Stimulated activated memory B cell treated with anti-CD40 and anti-IgM and Interleukin-4, amounts not matched to agents 10 μg/mL and 1 μg/mL and 100 μg/mL, for 72 hours (primary cell): Measurements from ENCODE around the gene MYL3.
A peak's percentile ranks its signal among the peaks of the same experiment; 100 is the strongest.

Experiments
- ATAC-seq: fragments of 150-1000 bp; cut with Tn5 transposase; 2 replicates; pipeline ENCODE4 v1.10.0; 2021
- H3K27ac Mint-ChIP-seq: one replicate; pipeline ENCODE4 v1.8.0; 2022; ENCODE audit warnings: mild to moderate bottlenecking, mixed read lengths
- H3K27me3 Mint-ChIP-seq: one replicate; pipeline ENCODE4 v1.8.0; 2022; ENCODE audit warnings: mixed read lengths
- H3K36me3 Mint-ChIP-seq: one replicate; pipeline ENCODE4 v1.8.0; 2022; ENCODE audit warnings: mixed read lengths
- H3K4me1 Mint-ChIP-seq: one replicate; pipeline ENCODE4 v1.8.0; 2022; ENCODE audit warnings: mixed read lengths
- H3K4me3 Mint-ChIP-seq: one replicate; pipeline ENCODE4 v1.8.0; 2022; ENCODE audit warnings: mild to moderate bottlenecking, moderate library complexity, mixed read lengths
- H3K9me3 Mint-ChIP-seq: one replicate; pipeline ENCODE4 v1.8.0; 2022; ENCODE audit warnings: mixed read lengths

The MYL3 gene

GRCh38 chr3:46903341-46904302 is 40.4 kb upstream of the MYL3 start:
- no peaks in the 10 kb centered on the region for H3K9me3 Mint-ChIP-seq
- peaks cover 6% of the 10 kb centered on the region for H3K4me1 Mint-ChIP-seq
- ATAC-seq: no peak
- H3K27me3 Mint-ChIP-seq: peaks cover 8% of the 10 kb centered on the region
- no peak overlapping the region for H3K4me3 Mint-ChIP-seq
- H3K27ac Mint-ChIP-seq: no peak overlapping the region
- no peaks in the 10 kb centered on the region for H3K36me3 Mint-ChIP-seq

DNA sequence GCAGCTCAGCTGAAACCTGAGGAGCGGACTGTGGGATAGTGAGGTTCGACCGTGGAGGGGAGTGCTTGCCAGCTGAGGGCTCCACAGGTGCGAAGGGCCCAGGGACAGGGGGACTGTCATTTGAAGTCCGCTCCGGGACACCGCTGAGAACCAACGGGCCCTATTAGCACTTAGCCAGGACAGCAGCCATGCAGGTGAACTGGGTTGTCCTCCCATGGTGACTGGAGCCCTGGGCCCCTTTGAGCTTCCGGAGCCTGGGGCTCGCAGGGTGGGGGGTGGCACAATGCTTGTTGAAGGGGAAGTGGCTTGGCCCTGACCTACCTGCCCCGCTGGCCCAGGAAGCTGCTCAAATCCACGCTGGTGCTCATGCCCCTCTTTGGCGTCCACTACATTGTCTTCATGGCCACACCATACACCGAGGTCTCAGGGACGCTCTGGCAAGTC is 39.0 kb upstream of the MYL3 start:
- no peak for ATAC-seq
- Mint-ChIP-seq H3K27ac (no peak overlapping the region), H3K36me3 (no peaks in the 10 kb centered on the region), H3K9me3 (no peaks in the 10 kb centered on the region), H3K27me3 (peaks cover 19% of the 10 kb centered on the region), H3K4me1 (peaks cover 16% of the 10 kb centered on the region), H3K4me3 (no peak overlapping the region)

GRCh38 chr3:46901591-46902187 is 38.4 kb upstream of the MYL3 start:
- Mint-ChIP-seq H3K36me3 (no peaks in the 10 kb centered on the region), H3K27ac (no peak overlapping the region), H3K4me3 (no peak overlapping the region), H3K4me1 (peaks cover 16% of the 10 kb centered on the region), H3K27me3 (peaks cover 20% of the 10 kb centered on the region), H3K9me3 (no peaks in the 10 kb centered on the region)
- ATAC-seq: no peak

DNA sequence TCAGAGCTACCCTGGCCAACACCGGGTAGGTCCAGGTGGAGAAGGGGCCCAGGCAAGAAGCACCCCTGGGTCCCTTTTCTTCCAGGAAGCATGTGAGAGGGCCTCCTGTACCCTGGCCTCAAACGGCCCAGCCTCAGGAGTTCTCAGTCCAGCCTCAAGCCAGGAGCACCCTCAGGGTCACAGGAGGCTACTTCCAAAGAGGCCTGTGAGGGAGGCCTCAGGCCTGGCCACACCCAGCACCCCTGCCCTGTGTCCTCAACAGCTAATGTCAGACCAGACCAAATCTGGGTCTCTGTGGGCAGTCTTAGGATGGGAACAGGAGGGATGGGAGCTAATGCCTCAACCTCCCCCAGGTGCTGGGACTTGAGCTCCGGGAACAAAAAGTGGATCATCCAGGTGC is 37.8 kb upstream of the MYL3 start:
- Mint-ChIP-seq H3K9me3 (no peaks in the 10 kb centered on the region), H3K27ac (no peak overlapping the region), H3K4me3 (no peak overlapping the region), H3K4me1 (peaks cover 16% of the 10 kb centered on the region), H3K36me3 (no peaks in the 10 kb centered on the region), H3K27me3 (peaks cover 27% of the 10 kb centered on the region)
- no peak for ATAC-seq

DNA sequence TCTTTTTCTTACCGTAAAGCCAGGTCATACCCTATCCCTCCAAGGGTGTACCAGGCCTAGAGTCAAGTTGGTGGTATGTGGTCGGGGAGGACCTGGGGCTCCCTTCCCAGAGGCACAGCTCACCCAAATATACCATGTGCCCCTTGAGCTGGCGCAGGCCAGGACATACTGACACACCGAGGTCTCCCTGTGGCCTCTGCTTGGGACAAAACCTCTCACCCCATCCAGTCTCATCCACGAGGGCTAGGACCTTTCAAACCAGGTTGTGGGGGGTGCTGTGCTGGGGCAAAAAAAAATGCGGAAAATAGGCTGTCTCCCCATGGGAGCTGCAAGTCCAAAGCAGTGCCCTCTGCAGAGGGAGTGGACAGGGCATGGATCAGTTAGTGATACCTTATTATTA is 37.1 kb upstream of the MYL3 start:
- Mint-ChIP-seq H3K27me3 (peaks cover 34% of the 10 kb centered on the region), H3K4me1 (peaks cover 18% of the 10 kb centered on the region), H3K27ac (no peak overlapping the region), H3K36me3 (no peaks in the 10 kb centered on the region), H3K4me3 (no peak overlapping the region), H3K9me3 (no peaks in the 10 kb centered on the region)
- ATAC-seq: no peak

DNA sequence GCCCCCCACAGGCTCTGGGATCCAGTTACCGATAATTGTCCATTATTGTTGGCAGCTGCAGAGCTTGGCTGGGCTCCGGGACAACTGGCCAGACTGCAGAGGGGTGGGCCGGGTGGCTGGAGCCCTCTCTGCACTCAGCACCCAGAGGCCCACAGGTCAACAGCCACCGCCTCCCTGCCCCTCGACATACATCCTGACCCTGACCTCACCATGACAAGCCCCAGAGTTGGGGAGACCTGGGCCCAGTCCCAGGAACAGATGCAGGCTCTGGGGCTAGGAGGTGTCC is 36.7 kb upstream of the MYL3 start:
- no peak overlapping the region for H3K27ac Mint-ChIP-seq
- no peaks in the 10 kb centered on the region for H3K36me3 Mint-ChIP-seq
- peaks cover 21% of the 10 kb centered on the region for H3K4me1 Mint-ChIP-seq
- H3K9me3 Mint-ChIP-seq: no peaks in the 10 kb centered on the region
- no peak for ATAC-seq
- H3K27me3 Mint-ChIP-seq: peaks cover 38% of the 10 kb centered on the region
- no peak overlapping the region for H3K4me3 Mint-ChIP-seq

GRCh38 chr3:46899151-46900006 is 36.1 kb upstream of the MYL3 start:
- Mint-ChIP-seq H3K4me3 (no peak overlapping the region), H3K9me3 (no peaks in the 10 kb centered on the region), H3K4me1 (peaks cover 21% of the 10 kb centered on the region), H3K36me3 (no peaks in the 10 kb centered on the region), H3K27me3 (peaks cover 40% of the 10 kb centered on the region), H3K27ac (no peak overlapping the region)
- no peak for ATAC-seq

GRCh38 chr3:46898321-46899150 is 35.3 kb upstream of the MYL3 start:
- no peak overlapping the region for H3K27ac Mint-ChIP-seq
- peaks cover 47% of the 10 kb centered on the region for H3K27me3 Mint-ChIP-seq
- peak overlapping the region; percentile 55 for H3K4me3 Mint-ChIP-seq
- no peaks in the 10 kb centered on the region for H3K9me3 Mint-ChIP-seq
- no peaks in the 10 kb centered on the region for H3K36me3 Mint-ChIP-seq
- peaks cover 27% of the 10 kb centered on the region for H3K4me1 Mint-ChIP-seq
- ATAC-seq: peak; percentile 31

DNA sequence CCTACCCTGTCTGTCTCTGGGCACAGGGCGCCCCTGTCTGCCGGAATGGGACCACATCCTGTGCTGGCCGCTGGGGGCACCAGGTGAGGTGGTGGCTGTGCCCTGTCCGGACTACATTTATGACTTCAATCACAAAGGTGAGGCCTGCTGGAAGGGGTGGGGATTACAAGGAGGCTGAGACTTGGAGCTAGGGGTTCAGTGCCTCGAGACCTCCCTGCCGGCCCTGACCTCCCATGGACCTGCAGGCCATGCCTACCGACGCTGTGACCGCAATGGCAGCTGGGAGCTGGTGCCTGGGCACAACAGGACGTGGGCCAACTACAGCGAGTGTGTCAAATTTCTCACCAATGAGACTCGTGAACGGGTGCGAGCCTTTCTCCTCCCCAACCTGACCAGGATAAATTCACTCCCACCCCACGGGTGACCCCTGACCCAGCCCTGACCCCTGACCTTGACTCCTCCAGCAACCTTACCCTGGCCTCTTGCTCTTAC is 34.6 kb upstream of the MYL3 start:
- no peak overlapping the region for H3K27ac Mint-ChIP-seq
- H3K27me3 Mint-ChIP-seq: peaks cover 54% of the 10 kb centered on the region
- no peaks in the 10 kb centered on the region for H3K9me3 Mint-ChIP-seq
- no peak for ATAC-seq
- H3K4me1 Mint-ChIP-seq: peaks cover 32% of the 10 kb centered on the region
- H3K4me3 Mint-ChIP-seq: no peak overlapping the region
- H3K36me3 Mint-ChIP-seq: no peaks in the 10 kb centered on the region

DNA sequence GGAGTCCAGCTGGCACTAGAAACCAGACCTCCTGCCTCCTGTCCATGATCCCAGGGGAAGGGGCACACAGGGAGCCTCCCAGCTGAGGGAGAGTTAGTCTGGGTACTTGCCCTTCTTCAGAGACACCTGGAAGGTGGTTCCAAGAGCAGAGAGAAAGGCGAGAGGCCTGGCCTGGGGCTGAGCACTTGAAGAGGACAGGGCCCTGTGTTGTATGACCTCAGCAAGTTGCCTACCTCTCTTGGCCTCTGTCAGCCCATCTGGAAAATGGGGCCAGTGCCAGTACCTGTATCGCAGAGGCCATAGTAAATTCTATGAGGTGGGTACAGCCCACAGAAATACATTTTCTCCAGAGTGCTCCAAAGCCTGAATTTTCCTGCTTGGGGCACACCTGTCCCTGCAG is 33.8 kb upstream of the MYL3 start:
- no peaks in the 10 kb centered on the region for H3K9me3 Mint-ChIP-seq
- H3K27ac Mint-ChIP-seq: no peak overlapping the region
- H3K4me1 Mint-ChIP-seq: peaks cover 37% of the 10 kb centered on the region
- no peak for ATAC-seq
- peaks cover 58% of the 10 kb centered on the region for H3K27me3 Mint-ChIP-seq
- H3K36me3 Mint-ChIP-seq: no peaks in the 10 kb centered on the region
- no peak overlapping the region for H3K4me3 Mint-ChIP-seq

DNA sequence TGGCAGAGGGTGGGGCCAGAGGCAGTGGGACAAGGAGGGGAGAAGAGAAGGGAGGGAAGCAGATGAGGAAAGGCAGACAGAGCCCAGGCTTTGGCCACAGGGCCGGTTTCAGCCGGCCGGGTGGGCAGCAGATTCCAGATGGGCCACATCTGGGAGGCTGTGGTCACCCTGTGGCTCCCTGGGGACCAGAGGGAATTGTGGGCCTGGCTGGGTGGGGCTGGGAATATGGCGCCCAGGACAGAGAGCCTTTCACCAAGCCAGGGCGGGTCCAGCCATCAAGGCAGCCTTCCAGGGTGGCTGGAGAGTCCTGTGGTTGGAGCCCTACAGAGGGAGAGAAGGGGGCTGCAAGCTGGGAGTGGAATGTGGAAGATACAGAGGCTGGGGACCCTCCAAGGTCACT is 33.1 kb upstream of the MYL3 start:
- Mint-ChIP-seq H3K4me3 (no peak overlapping the region), H3K27me3 (peaks cover 64% of the 10 kb centered on the region), H3K36me3 (no peaks in the 10 kb centered on the region), H3K27ac (no peak overlapping the region), H3K4me1 (peaks cover 37% of the 10 kb centered on the region), H3K9me3 (no peaks in the 10 kb centered on the region)
- no peak for ATAC-seq

DNA sequence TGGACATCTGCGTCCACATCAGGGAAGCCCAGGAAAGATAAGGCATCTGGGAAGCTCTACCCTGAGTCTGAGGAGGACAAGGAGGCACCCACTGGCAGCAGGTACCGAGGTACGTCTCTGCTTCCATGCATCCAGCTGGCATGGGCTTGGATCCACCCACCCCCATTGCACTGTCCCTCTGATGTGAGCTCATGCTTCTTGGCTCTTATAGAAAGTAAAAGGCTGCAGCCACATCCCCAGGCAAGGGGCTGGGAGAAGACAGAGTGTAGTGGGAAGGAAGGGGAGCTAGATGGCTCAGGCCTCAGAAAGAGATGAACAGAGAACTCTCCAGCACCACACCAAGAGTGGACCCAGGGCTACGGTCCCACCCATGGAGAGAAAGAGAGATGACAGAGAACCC is 32.5 kb upstream of the MYL3 start:
- no peak overlapping the region for H3K27ac Mint-ChIP-seq
- H3K4me3 Mint-ChIP-seq: no peak overlapping the region
- H3K27me3 Mint-ChIP-seq: peaks cover 71% of the 10 kb centered on the region

GRCh38 chr3:46895204-46895660 is 32.0 kb upstream of the MYL3 start:
- Mint-ChIP-seq H3K9me3 (no peaks in the 10 kb centered on the region), H3K27me3 (peaks cover 76% of the 10 kb centered on the region), H3K36me3 (no peaks in the 10 kb centered on the region), H3K4me3 (no peak overlapping the region), H3K4me1 (peaks cover 37% of the 10 kb centered on the region), H3K27ac (no peak overlapping the region)
- ATAC-seq: peak; percentile 72

More for the DNA sequence above, 32.5 kb upstream of the MYL3 start:
- ATAC-seq: no peak
- Mint-ChIP-seq H3K36me3 (no peaks in the 10 kb centered on the region), H3K4me1 (peaks cover 37% of the 10 kb centered on the region), H3K9me3 (no peaks in the 10 kb centered on the region)

- Mint-ChIP-seq H3K4me3 (no peak overlapping the region), H3K4me1 (peaks cover 37% of the 10 kb centered on the region), H3K36me3 (no peaks in the 10 kb centered on the region), H3K9me3 (no peaks in the 10 kb centered on the region), H3K27me3 (peaks cover 84% of the 10 kb centered on the region), H3K27ac (no peak overlapping the region)
- no peak for ATAC-seq
Measured at GRCh38 chr3:46894256-46894655, 31.0 kb upstream of the MYL3 start.
